ENCODE results near the gene CRADD.
"Not testable (repeated sequence)": the region's sequence is repeated elsewhere in the genome, so short reads cannot be mapped to it uniquely, and the experiment has no call there.

CRADD gene

DNA sequence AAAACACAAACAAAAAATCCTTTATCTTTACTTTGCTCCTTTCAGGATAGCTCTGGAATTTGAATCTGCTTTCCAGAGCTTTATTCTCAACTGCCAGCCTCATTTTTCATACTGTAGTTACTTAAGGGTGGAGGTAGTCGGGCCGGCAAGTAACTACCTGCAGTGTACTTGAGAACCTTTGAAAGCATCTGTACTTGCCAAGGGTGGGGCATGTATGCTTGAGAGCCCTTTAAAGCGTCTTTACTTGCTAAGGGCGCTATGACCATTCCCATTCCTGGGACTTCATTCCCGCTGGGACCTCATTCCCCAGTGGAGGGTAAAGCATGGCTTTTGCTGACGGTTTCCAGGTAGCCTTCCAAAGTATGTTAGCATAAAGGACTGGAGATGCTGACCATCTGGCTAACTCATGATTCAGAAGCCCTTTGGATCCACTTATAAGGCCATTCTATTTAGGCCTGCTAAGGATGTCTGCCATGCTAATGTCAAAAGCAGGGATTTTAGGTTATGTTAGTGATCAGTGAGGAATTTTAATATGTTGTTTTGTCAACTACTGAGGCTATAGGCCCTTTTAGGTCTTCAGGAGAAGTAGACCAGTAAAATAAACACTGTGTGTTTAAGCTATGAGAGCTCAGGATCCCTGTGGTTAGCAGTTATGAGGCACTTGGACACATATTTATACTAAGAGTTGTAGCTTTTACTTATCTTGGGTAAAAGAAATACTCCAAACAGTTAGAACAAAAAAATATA lies 74.9 kb downstream of the CRADD start:
- Histone ChIP-seq H3K4me2 (ENCODE audit: low read length) (no peak overlapping the region), H3K4me1 (peaks cover 20% of the 10 kb centered on the region), H2AFZ (no peak overlapping the region), H3K4me3 (ENCODE audit: low read depth, low read length) (no peak overlapping the region), H3K27me3 (ENCODE audit: control insufficient read depth, insufficient read depth, low read length) (no peaks in the 10 kb centered on the region), H3K9me3 (ENCODE audit: control insufficient read depth, low read length) (no peaks in the 10 kb centered on the region), H3K79me2 (peaks cover 36% of the 10 kb centered on the region), H3K36me3 (ENCODE audit: control insufficient read depth, insufficient read depth, low read length) (no peaks in the 10 kb centered on the region), H3K27ac (no peak overlapping the region), H3K9ac (no peak overlapping the region)
- TF ChIP-seq, protein P1, sequence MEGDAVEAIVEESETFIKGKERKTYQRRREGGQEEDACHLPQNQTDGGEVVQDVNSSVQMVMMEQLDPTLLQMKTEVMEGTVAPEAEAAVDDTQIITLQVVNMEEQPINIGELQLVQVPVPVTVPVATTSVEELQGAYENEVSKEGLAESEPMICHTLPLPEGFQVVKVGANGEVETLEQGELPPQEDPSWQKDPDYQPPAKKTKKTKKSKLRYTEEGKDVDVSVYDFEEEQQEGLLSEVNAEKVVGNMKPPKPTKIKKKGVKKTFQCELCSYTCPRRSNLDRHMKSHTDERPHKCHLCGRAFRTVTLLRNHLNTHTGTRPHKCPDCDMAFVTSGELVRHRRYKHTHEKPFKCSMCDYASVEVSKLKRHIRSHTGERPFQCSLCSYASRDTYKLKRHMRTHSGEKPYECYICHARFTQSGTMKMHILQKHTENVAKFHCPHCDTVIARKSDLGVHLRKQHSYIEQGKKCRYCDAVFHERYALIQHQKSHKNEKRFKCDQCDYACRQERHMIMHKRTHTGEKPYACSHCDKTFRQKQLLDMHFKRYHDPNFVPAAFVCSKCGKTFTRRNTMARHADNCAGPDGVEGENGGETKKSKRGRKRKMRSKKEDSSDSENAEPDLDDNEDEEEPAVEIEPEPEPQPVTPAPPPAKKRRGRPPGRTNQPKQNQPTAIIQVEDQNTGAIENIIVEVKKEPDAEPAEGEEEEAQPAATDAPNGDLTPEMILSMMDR (IDR thresholded peaks at IDR 0.05): no peak

DNA sequence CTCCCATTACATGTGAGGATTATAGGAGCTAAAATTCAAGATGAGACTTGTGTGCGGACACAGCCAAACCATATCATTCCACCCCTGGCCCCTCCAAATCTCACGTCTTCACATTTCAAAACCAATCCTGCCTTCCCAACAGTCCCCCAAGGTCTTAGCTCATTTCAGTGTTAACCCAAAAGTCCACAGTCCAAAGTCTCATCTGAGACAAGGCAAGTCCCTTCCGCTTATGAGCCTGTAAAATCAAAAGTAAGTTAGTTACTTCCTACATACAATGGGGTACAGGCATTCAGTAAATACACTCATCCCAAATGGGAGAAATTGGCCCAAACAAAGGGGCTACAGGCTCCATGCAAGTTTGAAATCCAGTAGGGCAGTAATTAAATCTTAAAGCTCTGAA lies 76.1 kb downstream of the CRADD start:
- H3K4me1 ChIP-seq: peaks cover 23% of the 10 kb centered on the region
- no peak overlapping the region for H3K9ac ChIP-seq
- H3K4me2 ChIP-seq (ENCODE audit: low read length): no peak overlapping the region
- no peak overlapping the region for H3K27ac ChIP-seq
- TF ChIP-seq, protein P1 (IDR thresholded peaks at IDR 0.05): no peak
- no peaks in the 10 kb centered on the region for H3K9me3 ChIP-seq (ENCODE audit: control insufficient read depth, low read length)
- peaks cover 31% of the 10 kb centered on the region for H3K79me2 ChIP-seq
- H3K36me3 ChIP-seq (ENCODE audit: control insufficient read depth, insufficient read depth, low read length): no peaks in the 10 kb centered on the region
- H3K4me3 ChIP-seq (ENCODE audit: low read depth, low read length): no peak overlapping the region
- H2AFZ ChIP-seq: no peak overlapping the region
- no peaks in the 10 kb centered on the region for H3K27me3 ChIP-seq (ENCODE audit: control insufficient read depth, insufficient read depth, low read length)

DNA sequence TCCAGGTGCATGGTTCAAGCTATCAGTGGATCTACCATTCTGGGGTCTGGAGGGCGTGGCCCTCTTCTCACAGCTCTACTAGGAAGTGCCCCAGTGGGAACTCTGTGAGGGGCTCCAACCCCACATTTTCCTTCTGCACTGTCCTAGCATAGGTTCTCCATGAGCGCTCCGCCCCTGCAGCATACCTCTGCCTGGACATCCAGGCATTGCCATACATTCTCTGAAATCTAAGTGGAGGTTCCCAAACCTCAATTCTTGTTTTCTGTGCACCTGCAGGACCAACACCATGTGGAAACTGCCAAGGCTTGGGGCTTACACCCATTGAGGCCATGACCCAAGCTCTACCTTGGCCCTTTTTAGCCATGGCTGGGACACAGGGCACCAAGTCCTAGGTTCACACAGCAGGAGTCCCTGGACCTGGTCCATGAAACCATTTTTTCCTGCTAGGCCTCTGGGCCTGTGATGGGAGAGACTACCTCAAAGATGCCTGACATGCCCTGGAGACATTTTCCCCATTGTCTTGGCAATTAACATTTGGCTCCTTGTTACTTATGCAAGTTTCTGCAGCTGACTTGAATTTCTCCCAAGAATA lies 76.8 kb downstream of the CRADD start:
- peak overlapping the region; percentile 5 for H3K4me2 ChIP-seq (ENCODE audit: low read length)
- H3K9ac ChIP-seq: no peak overlapping the region
- no peak overlapping the region for H3K27ac ChIP-seq
- H3K36me3 ChIP-seq (ENCODE audit: control insufficient read depth, insufficient read depth, low read length): no peaks in the 10 kb centered on the region
- H2AFZ ChIP-seq: no peak overlapping the region
- no peak overlapping the region for H3K4me3 ChIP-seq (ENCODE audit: low read depth, low read length)
- H3K4me1 ChIP-seq: peaks cover 21% of the 10 kb centered on the region
- peaks cover 26% of the 10 kb centered on the region for H3K79me2 ChIP-seq
- TF ChIP-seq, protein P1 (IDR thresholded peaks at IDR 0.05): no peak
- H3K27me3 ChIP-seq (ENCODE audit: control insufficient read depth, insufficient read depth, low read length): no peaks in the 10 kb centered on the region
- H3K9me3 ChIP-seq (ENCODE audit: control insufficient read depth, low read length): no peaks in the 10 kb centered on the region

DNA sequence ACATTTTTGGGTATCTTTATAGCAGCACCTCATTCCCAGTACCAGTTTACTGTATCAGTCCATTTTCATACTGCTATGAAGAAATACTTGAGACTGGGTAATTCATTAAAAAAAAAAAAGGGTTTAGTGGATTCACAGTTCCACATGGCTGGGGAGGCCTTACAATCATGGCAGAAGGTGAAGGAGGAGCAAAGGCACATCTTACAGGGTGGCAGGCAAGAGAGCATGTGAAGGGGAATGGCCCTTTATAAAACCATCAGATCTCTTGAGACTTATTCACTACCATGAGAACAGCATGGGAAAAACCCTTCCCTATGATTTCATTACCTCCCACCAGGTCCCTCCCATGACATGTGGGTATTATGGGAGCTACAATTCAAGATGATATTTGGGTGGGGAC lies 77.7 kb downstream of the CRADD start:
- not testable (repeated sequence) for H3K27ac ChIP-seq; H3K27me3 ChIP-seq (ENCODE audit: control insufficient read depth, insufficient read depth, low read length); H3K4me2 ChIP-seq (ENCODE audit: low read length); H3K4me3 ChIP-seq (ENCODE audit: low read depth, low read length); H3K9ac ChIP-seq; H3K36me3 ChIP-seq (ENCODE audit: control insufficient read depth, insufficient read depth, low read length); H3K9me3 ChIP-seq (ENCODE audit: control insufficient read depth, low read length); H2AFZ ChIP-seq
- H3K79me2 ChIP-seq: peaks cover 29% of the 10 kb centered on the region
- H3K4me1 ChIP-seq: peaks cover 12% of the 10 kb centered on the region

DNA sequence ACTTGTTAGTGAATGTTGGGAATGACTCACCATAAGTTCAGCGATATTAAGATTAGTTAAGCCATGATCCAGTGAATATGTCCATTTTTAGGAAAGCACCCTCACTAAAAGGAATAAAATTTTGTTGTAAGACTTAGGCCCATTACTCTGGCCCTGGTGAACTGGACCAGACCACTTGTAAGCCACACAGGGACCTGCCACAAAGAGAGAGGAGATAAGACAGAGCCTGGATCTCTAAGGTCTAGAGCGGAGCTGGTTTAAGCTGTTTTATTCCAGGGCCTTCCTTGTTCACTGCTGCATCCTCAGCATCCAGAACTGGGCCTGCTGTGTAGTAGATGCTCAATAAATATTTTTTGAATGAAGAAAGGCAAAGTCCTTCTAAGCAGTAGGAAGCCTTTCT lies 79.1 kb downstream of the CRADD start:
- TF ChIP-seq, protein P1 (IDR thresholded peaks at IDR 0.05): no peak
- no peaks in the 10 kb centered on the region for H3K9me3 ChIP-seq (ENCODE audit: control insufficient read depth, low read length)
- peaks cover 13% of the 10 kb centered on the region for H3K4me1 ChIP-seq
- no peak overlapping the region for H3K9ac ChIP-seq
- H2AFZ ChIP-seq: no peak overlapping the region
- H3K4me2 ChIP-seq (ENCODE audit: low read length): no peak overlapping the region
- no peak overlapping the region for H3K4me3 ChIP-seq (ENCODE audit: low read depth, low read length)
- H3K27ac ChIP-seq: no peak overlapping the region
- H3K36me3 ChIP-seq (ENCODE audit: control insufficient read depth, insufficient read depth, low read length): no peaks in the 10 kb centered on the region
- H3K27me3 ChIP-seq (ENCODE audit: control insufficient read depth, insufficient read depth, low read length): no peaks in the 10 kb centered on the region
- peaks cover 37% of the 10 kb centered on the region for H3K79me2 ChIP-seq

Data from parathyroid adenoma (tissue), 2 donors.